LNCAP (cell line): ENCODE data around the gene ABCC5.

Experiments used
- CTCF ChIP-seq: fragments of 450-650 bp; IDR thresholded peaks from 2 replicates; pipeline ENCODE4 v1.5.1; 2017; ENCODE audit warnings: mild to moderate bottlenecking

ABCC5 gene

GRCh38 chr3:183921096-183921495, 96.6 kb downstream of the ABCC5 start:
- TF ChIP-seq CTCF: no peak

GRCh38 chr3:183920416-183920815, 97.3 kb downstream of the ABCC5 start:
- TF ChIP-seq CTCF: no peak

- TF ChIP-seq CTCF: no peak
Observed at GRCh38 chr3:183918178-183918577, 99.5 kb downstream of the ABCC5 start.

- TF ChIP-seq CTCF: no peak
Observed at GRCh38 chr3:183917776-183918175, 99.9 kb downstream of the ABCC5 start.

- no peak for TF ChIP-seq CTCF
Observed at GRCh38 chr3:183914856-183915255, 102.8 kb downstream of the ABCC5 start.

GRCh38 chr3:183913580-183913920, 104.1 kb downstream of the ABCC5 start:
- no peak for TF ChIP-seq CTCF

GRCh38 chr3:183912895-183913579, 104.6 kb downstream of the ABCC5 start:
- TF ChIP-seq CTCF: no peak
